Ectodermal cell (in vitro differentiated cells): ENCODE data around the gene ZNF546.
"Not testable (repeated sequence)": the region's sequence is repeated elsewhere in the genome, so short reads cannot be mapped to it uniquely, and the experiment has no call there.

Experiments
- H3K27ac ChIP-seq: 2 replicates; pipeline ENCODE4 v1.7.0; 2013; ENCODE audit warnings: mild to moderate bottlenecking, low read depth, low read length; ENCODE audit not compliant: insufficient read depth, poor library complexity, severe bottlenecking
- H3K27me3 ChIP-seq: 2 replicates; pipeline ENCODE4 v1.7.0; 2013; ENCODE audit warnings: mild to moderate bottlenecking, low read length; ENCODE audit not compliant: insufficient read depth, control insufficient read depth, poor library complexity, severe bottlenecking
- H3K36me3 ChIP-seq: one replicate; pipeline ENCODE4 v1.7.0; 2013; ENCODE audit warnings: low read length; ENCODE audit not compliant: control insufficient read depth, insufficient read depth
- H3K4me1 ChIP-seq: one replicate; pipeline ENCODE4 v1.7.0; 2013; ENCODE audit warnings: low read length; ENCODE audit not compliant: control insufficient read depth, insufficient read depth
- H3K4me3 ChIP-seq: 2 replicates; pipeline ENCODE4 v1.7.0; 2013; ENCODE audit warnings: low read depth, low read length, control low read depth; ENCODE audit not compliant: insufficient read depth
- H3K9me3 ChIP-seq: 2 replicates; pipeline ENCODE4 v1.7.0; 2013; ENCODE audit warnings: mild to moderate bottlenecking, low read length, moderate library complexity; ENCODE audit not compliant: control insufficient read depth
- WGBS, 2 experiments: methylation state at CpG; one replicate each; pipeline ENCODE4 v1.1.7; 2013; ENCODE audit warnings: missing lambda C conversion rate in 2 of 2; 5-methylcytosine and 5-hydroxymethylcytosine counted together

Gene ZNF546

DNA sequence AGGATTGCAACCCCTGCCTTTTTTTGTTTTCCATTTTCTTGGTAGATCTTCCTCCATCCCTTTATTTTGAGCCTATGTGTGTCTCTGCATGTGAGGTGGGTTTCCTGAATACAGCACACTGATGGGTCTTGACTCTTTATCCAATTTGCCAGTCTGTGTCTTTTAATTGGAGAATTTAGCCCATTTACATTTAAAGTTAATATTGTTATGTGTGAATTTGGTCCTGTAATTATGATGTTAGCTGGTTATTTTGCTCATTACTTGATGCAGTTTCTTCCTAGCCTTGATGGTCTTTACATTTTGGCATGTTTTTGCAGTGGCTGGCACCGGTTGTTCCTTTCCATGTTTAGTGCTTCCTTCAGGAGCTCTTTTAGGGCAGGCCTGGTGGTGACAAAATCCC is 44.9 kb downstream of the ZNF546 start:
- WGBS, 2 experiments: 86 to 100% methylated on average over 1 of the region's 1 CpG
- H3K36me3 ChIP-seq: peaks cover 34% of the 10 kb centered on the region
- H3K4me3 ChIP-seq, H3K9me3 ChIP-seq, H3K27me3 ChIP-seq, H3K27ac ChIP-seq, H3K4me1 ChIP-seq: not testable (repeated sequence)

DNA sequence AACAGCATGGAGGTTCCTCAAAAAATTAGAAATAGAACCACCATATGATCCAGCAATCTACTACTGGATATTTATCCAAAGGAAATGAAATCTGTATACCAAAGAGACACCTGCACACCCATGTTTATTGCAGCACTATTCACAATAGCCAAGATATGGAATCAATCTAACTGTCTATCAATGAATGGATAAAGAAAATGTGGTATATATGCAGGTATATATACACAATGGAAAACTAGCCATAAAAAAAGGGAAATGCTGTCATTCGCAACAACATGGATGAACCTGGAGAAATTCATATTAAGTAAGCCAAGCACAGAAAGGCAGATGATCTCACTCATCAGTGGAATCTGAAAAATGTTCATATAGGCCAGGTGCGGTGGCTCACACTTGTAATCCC is 56.6 kb downstream of the ZNF546 start:
- no peak overlapping the region for H3K4me3 ChIP-seq
- H3K27me3 ChIP-seq: no peaks in the 10 kb centered on the region
- 95% methylated on average over 2 of the region's 2 CpGs for WGBS, 2 experiments
- no peaks in the 10 kb centered on the region for H3K4me1 ChIP-seq
- no peak overlapping the region for H3K27ac ChIP-seq
- no peaks in the 10 kb centered on the region for H3K9me3 ChIP-seq
- H3K36me3 ChIP-seq: peaks cover 11% of the 10 kb centered on the region

- H3K27me3 ChIP-seq: no peaks in the 10 kb centered on the region
- WGBS, 2 experiments: 90 to 91% methylated on average over 8 to 9 of the region's 9 CpGs
- H3K27ac ChIP-seq: no peak overlapping the region
- no peak overlapping the region for H3K4me3 ChIP-seq
- no peaks in the 10 kb centered on the region for H3K4me1 ChIP-seq
- peaks cover under 1% of the 10 kb centered on the region for H3K36me3 ChIP-seq
- H3K9me3 ChIP-seq: no peaks in the 10 kb centered on the region
These were observed 57.8 kb downstream of the ZNF546 start for GRCh38 chr19:40054632-40055031.

- no peaks in the 10 kb centered on the region for H3K9me3 ChIP-seq
- WGBS, 2 experiments: 47 to 48% methylated on average over 9 to 10 of the region's 10 CpGs
- H3K27ac ChIP-seq: no peak overlapping the region
These were observed 58.2 kb downstream of the ZNF546 start for GRCh38 chr19:40055049-40055448.

GRCh38 chr19:40055832-40056504 is 59.1 kb downstream of the ZNF546 start, which contains the start of gene ZNF780B:
ZNF780B (minus strand) TSS chr19:40056231; CDS start chr19:40050332, 5,899 bp downstream.
- H3K27me3 ChIP-seq: no peaks in the 10 kb centered on the region
- no peaks in the 10 kb centered on the region for H3K4me1 ChIP-seq
- peak within 1 kb of the TSS; percentile 86 for H3K4me3 ChIP-seq
- 0 to 2% methylated on average over 38 to 41 of the region's 41 CpGs for WGBS, 2 experiments
- H3K27ac ChIP-seq: no peak within 1 kb of the TSS
- no peaks in the 10 kb centered on the region for H3K36me3 ChIP-seq
- no peaks in the 10 kb centered on the region for H3K9me3 ChIP-seq

More at GRCh38 chr19:40055049-40055448, 58.2 kb downstream of the ZNF546 start:
- Histone ChIP-seq H3K4me3 (peak overlapping the region; percentile 86), H3K36me3 (no peaks in the 10 kb centered on the region), H3K27me3 (no peaks in the 10 kb centered on the region), H3K4me1 (no peaks in the 10 kb centered on the region)

- peak overlapping the region; percentile 86 for H3K4me3 ChIP-seq
- no peaks in the 10 kb centered on the region for H3K27me3 ChIP-seq
- H3K4me1 ChIP-seq: no peaks in the 10 kb centered on the region
- 39 to 42% methylated on average over 6 to 7 of the region's 7 CpGs for WGBS, 2 experiments
- no peak overlapping the region for H3K27ac ChIP-seq
- no peaks in the 10 kb centered on the region for H3K36me3 ChIP-seq
- no peaks in the 10 kb centered on the region for H3K9me3 ChIP-seq
These were observed 59.6 kb downstream of the ZNF546 start for GRCh38 chr19:40056505-40056904.

DNA sequence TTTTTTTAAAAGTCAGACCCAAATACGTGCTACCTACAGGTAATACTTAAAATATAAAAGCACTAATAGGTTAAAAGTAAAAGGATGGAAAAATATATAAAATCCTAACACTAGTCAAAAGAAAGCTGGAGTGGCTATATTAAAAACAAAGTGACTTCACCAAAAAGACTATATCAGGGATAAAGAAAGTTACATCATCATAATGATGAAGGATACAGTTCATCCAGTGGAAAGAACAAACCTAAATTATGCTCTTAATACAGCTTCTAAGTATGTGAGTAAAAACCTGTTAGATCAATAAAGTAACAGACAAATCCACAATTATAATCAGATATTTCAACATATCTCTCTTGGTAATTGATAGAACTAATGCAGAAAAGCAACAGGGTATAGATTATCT is 60.3 kb downstream of the ZNF546 start:
- H3K9me3 ChIP-seq: no peaks in the 10 kb centered on the region
- WGBS, 2 experiments: no CpG with 5 or more reads among the region's 1 CpG
- H3K4me1 ChIP-seq: no peaks in the 10 kb centered on the region
- no peak overlapping the region for H3K27ac ChIP-seq
- no peaks in the 10 kb centered on the region for H3K27me3 ChIP-seq
- no peaks in the 10 kb centered on the region for H3K36me3 ChIP-seq
- H3K4me3 ChIP-seq: no peak overlapping the region

- no peak overlapping the region for H3K27ac ChIP-seq
- no peaks in the 10 kb centered on the region for H3K9me3 ChIP-seq
- H3K36me3 ChIP-seq: no peaks in the 10 kb centered on the region
- WGBS, 2 experiments: 89% methylated on average over 1 of the region's 1 CpG; no CpG with 5 or more reads in 1 of the 2 experiments
- no peaks in the 10 kb centered on the region for H3K4me1 ChIP-seq
- no peak overlapping the region for H3K4me3 ChIP-seq
- no peaks in the 10 kb centered on the region for H3K27me3 ChIP-seq
These were observed 62.8 kb downstream of the ZNF546 start for GRCh38 chr19:40059624-40060023.

GRCh38 chr19:40070058-40070457 is 73.2 kb downstream of the ZNF546 start:
- no peak overlapping the region for H3K4me3 ChIP-seq
- H3K27ac ChIP-seq: no peak overlapping the region
- no peaks in the 10 kb centered on the region for H3K27me3 ChIP-seq
- peaks cover 3% of the 10 kb centered on the region for H3K9me3 ChIP-seq
- peaks cover 14% of the 10 kb centered on the region for H3K36me3 ChIP-seq
- no CpG with 5 or more reads among the region's 1 CpG for WGBS, 2 experiments
- H3K4me1 ChIP-seq: no peaks in the 10 kb centered on the region
